Measurements from ENCODE around the gene MIOX. TPM values are rescaled to one million over a fixed set of nuclear protein-coding genes. Genes with fewer than 3 reads are reported as not detected.

MIOX gene
- total RNA-seq, 2 donors from 2014 or later = not detected

DNA sequence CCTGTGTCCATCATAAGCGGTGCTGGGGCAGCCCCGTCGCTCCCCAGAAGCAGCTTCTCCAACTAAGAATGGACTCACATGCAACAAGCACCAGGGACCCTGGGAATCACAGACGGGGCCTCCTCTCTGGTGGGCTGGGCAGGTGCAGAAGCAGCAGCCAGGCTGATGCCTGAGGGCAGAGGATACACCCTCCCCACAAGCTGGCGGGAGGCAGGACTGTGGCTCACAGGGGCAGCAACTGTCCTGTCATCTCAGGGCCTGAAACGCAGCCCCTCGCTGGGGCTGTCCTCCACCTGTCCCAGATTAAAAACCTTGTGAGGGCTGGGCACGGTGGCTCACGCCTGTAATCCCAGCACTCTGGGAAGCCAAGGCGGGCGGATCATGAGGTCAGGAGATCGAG, 8.7 kb upstream of the MIOX start:
- TF ChIP-seq, protein P1, sequence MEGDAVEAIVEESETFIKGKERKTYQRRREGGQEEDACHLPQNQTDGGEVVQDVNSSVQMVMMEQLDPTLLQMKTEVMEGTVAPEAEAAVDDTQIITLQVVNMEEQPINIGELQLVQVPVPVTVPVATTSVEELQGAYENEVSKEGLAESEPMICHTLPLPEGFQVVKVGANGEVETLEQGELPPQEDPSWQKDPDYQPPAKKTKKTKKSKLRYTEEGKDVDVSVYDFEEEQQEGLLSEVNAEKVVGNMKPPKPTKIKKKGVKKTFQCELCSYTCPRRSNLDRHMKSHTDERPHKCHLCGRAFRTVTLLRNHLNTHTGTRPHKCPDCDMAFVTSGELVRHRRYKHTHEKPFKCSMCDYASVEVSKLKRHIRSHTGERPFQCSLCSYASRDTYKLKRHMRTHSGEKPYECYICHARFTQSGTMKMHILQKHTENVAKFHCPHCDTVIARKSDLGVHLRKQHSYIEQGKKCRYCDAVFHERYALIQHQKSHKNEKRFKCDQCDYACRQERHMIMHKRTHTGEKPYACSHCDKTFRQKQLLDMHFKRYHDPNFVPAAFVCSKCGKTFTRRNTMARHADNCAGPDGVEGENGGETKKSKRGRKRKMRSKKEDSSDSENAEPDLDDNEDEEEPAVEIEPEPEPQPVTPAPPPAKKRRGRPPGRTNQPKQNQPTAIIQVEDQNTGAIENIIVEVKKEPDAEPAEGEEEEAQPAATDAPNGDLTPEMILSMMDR (conservative IDR thresholded peaks at IDR 0.05) = no peak
- no peak overlapping the region for H3K27ac Mint-ChIP-seq
- peaks cover 14% of the 10 kb centered on the region for H3K4me1 Mint-ChIP-seq
- peaks cover 52% of the 10 kb centered on the region for H3K27me3 Mint-ChIP-seq (ENCODE audit: insufficient read depth)
- no peaks in the 10 kb centered on the region for H3K36me3 Mint-ChIP-seq (ENCODE audit: low read depth)
- no peak overlapping the region for H3K4me3 Mint-ChIP-seq
- no peaks in the 10 kb centered on the region for H3K9me3 Mint-ChIP-seq
- Histone ChIP-seq H3K27me3 (ENCODE audit: control insufficient read depth, insufficient read depth, low read length, poor library complexity, severe bottlenecking) (peaks cover 20% of the 10 kb centered on the region), H3K27ac (ENCODE audit: low read depth, low read length) (no peak overlapping the region), H3K4me3 (ENCODE audit: low read length) (no peak overlapping the region), H3K9ac (ENCODE audit: extremely low read depth, low read length, poor library complexity, severe bottlenecking) (no peak overlapping the region), H3K4me1 (ENCODE audit: control insufficient read depth, insufficient read depth, low read length) (peaks cover 5% of the 10 kb centered on the region), H3K9me3 (ENCODE audit: control insufficient read depth, low read length) (no peaks in the 10 kb centered on the region), H3K36me3 (ENCODE audit: control insufficient read depth, insufficient read depth, low read length) (no peaks in the 10 kb centered on the region)
- DNase-seq = no peak
- 91% methylated on average over 6 to 12 of the region's 12 CpGs for WGBS, 2 experiments (ENCODE audit: insufficient coverage in 1 of 2, insufficient read length in 1 of 2)

DNA sequence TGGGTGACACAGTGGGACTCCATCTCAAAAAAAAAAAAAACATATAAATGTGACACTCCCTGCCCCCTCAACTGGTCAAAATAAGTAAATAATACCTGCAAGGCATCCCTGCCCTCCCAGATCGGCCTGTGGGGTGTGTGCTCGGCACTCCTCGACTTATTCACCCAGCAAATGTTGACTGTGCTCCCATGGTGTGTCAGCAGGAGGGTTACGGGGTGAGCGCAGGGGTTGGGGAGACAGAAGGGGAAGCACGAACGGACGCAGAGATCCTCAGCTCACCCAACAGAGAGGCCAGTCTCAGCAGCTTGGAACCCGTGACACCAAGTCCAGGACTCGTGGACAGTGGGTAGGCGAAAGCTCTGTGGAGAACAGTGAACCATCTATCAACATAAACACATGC, 6.9 kb upstream of the MIOX start:
- H3K27ac Mint-ChIP-seq = no peak overlapping the region
- Histone ChIP-seq H3K36me3 (ENCODE audit: control insufficient read depth, insufficient read depth, low read length) (no peaks in the 10 kb centered on the region), H3K9me3 (ENCODE audit: control insufficient read depth, low read length) (no peaks in the 10 kb centered on the region), H3K9ac (ENCODE audit: extremely low read depth, low read length, poor library complexity, severe bottlenecking) (no peak overlapping the region), H3K4me1 (ENCODE audit: control insufficient read depth, insufficient read depth, low read length) (no peaks in the 10 kb centered on the region), H3K27ac (ENCODE audit: low read depth, low read length) (no peak overlapping the region), H3K4me3 (ENCODE audit: low read length) (no peak overlapping the region), H3K27me3 (ENCODE audit: control insufficient read depth, insufficient read depth, low read length, poor library complexity, severe bottlenecking) (peaks cover 20% of the 10 kb centered on the region)
- no peaks in the 10 kb centered on the region for H3K9me3 Mint-ChIP-seq
- TF ChIP-seq, protein P1 (conservative IDR thresholded peaks at IDR 0.05) = no peak
- peaks cover 62% of the 10 kb centered on the region for H3K27me3 Mint-ChIP-seq (ENCODE audit: insufficient read depth)
- H3K36me3 Mint-ChIP-seq (ENCODE audit: low read depth) = no peaks in the 10 kb centered on the region
- H3K4me1 Mint-ChIP-seq = peaks cover 2% of the 10 kb centered on the region
- no peak for DNase-seq
- peak overlapping the region; percentile 54 for H3K4me3 Mint-ChIP-seq
- WGBS, 2 experiments (ENCODE audit: insufficient coverage in 1 of 2, insufficient read length in 1 of 2) = 87 to 92% methylated on average over 8 to 11 of the region's 11 CpGs

DNA sequence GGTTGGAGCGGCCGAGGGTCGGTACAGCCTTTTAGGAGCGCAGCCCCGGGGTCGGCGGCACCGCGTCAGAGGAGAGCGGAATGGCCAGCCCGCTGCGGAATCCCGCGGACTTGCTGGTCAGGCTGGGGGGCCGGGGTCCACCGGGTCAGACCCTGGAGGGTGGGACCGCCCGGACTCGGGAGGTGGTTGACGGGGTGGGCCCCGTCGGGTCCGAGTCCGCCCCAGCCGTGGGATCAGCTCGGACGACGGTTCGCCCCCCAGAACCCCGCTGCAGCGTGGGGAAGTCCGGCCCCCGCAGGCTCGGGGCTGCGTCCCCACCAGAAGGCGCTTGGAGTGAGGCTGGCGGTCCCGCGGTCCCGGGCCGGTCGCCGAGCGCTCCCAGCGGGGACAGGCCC, 5.6 kb upstream of the MIOX start:
- Histone ChIP-seq H3K36me3 (ENCODE audit: control insufficient read depth, insufficient read depth, low read length) (no peaks in the 10 kb centered on the region), H3K27ac (ENCODE audit: low read depth, low read length) (no peak overlapping the region), H3K9me3 (ENCODE audit: control insufficient read depth, low read length) (no peaks in the 10 kb centered on the region), H3K27me3 (ENCODE audit: control insufficient read depth, insufficient read depth, low read length, poor library complexity, severe bottlenecking) (peaks cover 20% of the 10 kb centered on the region), H3K9ac (ENCODE audit: extremely low read depth, low read length, poor library complexity, severe bottlenecking) (no peak overlapping the region), H3K4me1 (ENCODE audit: control insufficient read depth, insufficient read depth, low read length) (no peaks in the 10 kb centered on the region), H3K4me3 (ENCODE audit: low read length) (peak overlapping the region; percentile 74)
- TF ChIP-seq, protein P1 (conservative IDR thresholded peaks at IDR 0.05) = no peak
- peaks cover 1% of the 10 kb centered on the region for H3K4me1 Mint-ChIP-seq
- H3K4me3 Mint-ChIP-seq = peak overlapping the region; percentile 54
- no peaks in the 10 kb centered on the region for H3K9me3 Mint-ChIP-seq
- 8 to 11% methylated on average over 19 to 45 of the region's 45 CpGs for WGBS, 2 experiments (ENCODE audit: insufficient coverage in 1 of 2, insufficient read length in 1 of 2)
- H3K27me3 Mint-ChIP-seq (ENCODE audit: insufficient read depth) = peaks cover 68% of the 10 kb centered on the region
- H3K36me3 Mint-ChIP-seq (ENCODE audit: low read depth) = no peaks in the 10 kb centered on the region
- DNase-seq = no peak
- H3K27ac Mint-ChIP-seq = no peak overlapping the region

Measured in endodermal cell (in vitro differentiated cells).